Measurements from ENCODE around the gene RNF166.

RNF166 gene

GRCh38 chr16:88739977-88740726 lies 33.9 kb upstream of the RNF166 start:
- Histone ChIP-seq H3K27ac (peak overlapping the region; percentile 60), H3K9me3 (no peaks in the 10 kb centered on the region), H4K20me1 (peaks cover 97% of the 10 kb centered on the region), H3K4me1 (peaks cover 82% of the 10 kb centered on the region), H3K36me3 (peaks cover 74% of the 10 kb centered on the region), H3K4me2 (peak overlapping the region; percentile 24; the same call in 1 of the 2 replicates), H3K4me3 (no peak overlapping the region), H3K9ac (peak overlapping the region; percentile 38; the same call in 1 of the 2 replicates), H3K27me3 (no peaks in the 10 kb centered on the region)
- no peak for TF ChIP-seq Cebpa-rat (IDR thresholded peaks at IDR 0.05)

- H3K27me3 ChIP-seq = no peaks in the 10 kb centered on the region
- TF ChIP-seq Cebpa-rat (IDR thresholded peaks at IDR 0.05) = no peak
- no peaks in the 10 kb centered on the region for H3K9me3 ChIP-seq
- H3K27ac ChIP-seq = peak overlapping the region; percentile 60
- peaks cover 97% of the 10 kb centered on the region for H4K20me1 ChIP-seq
- H3K36me3 ChIP-seq = peaks cover 82% of the 10 kb centered on the region
- H3K4me2 ChIP-seq = peak overlapping the region; percentile 85
- peak overlapping the region; percentile 60 for H3K9ac ChIP-seq
- H3K4me3 ChIP-seq = no peak overlapping the region
- peaks cover 74% of the 10 kb centered on the region for H3K4me1 ChIP-seq
Measured at GRCh38 chr16:88739139-88739976, 33.1 kb upstream of the RNF166 start.

GRCh38 chr16:88738151-88739084 lies 32.2 kb upstream of the RNF166 start:
- peak overlapping the region; percentile 60 for H3K9ac ChIP-seq

GRCh38 chr16:88737298-88738150 lies 31.3 kb upstream of the RNF166 start:
- Histone ChIP-seq H3K4me2 (peak overlapping the region; percentile 85), H3K9ac (peak overlapping the region; percentile 60; the same call in 1 of the 2 replicates), H4K20me1 (peaks cover 96% of the 10 kb centered on the region), H3K27ac (peak overlapping the region; percentile 60; the same call in 1 of the 2 replicates), H3K27me3 (no peaks in the 10 kb centered on the region), H3K36me3 (peaks cover 89% of the 10 kb centered on the region), H3K4me1 (peaks cover 56% of the 10 kb centered on the region), H3K4me3 (no peak overlapping the region), H3K9me3 (no peaks in the 10 kb centered on the region)
- TF ChIP-seq Cebpa-rat (IDR thresholded peaks at IDR 0.05) = no peak

More at GRCh38 chr16:88738151-88739084, 32.2 kb upstream of the RNF166 start:
- Histone ChIP-seq H4K20me1 (peaks cover 97% of the 10 kb centered on the region), H3K4me3 (0 out of 2 replicates have a peak overlapping the region, but pooled peaks have one; percentile 6), H3K27ac (peak overlapping the region; percentile 60), H3K9me3 (no peaks in the 10 kb centered on the region), H3K4me1 (peaks cover 65% of the 10 kb centered on the region), H3K27me3 (no peaks in the 10 kb centered on the region), H3K36me3 (peaks cover 89% of the 10 kb centered on the region), H3K4me2 (peak overlapping the region; percentile 85)
- no peak for TF ChIP-seq Cebpa-rat (IDR thresholded peaks at IDR 0.05)

- H3K4me3 ChIP-seq = no peak overlapping the region
- H3K9me3 ChIP-seq = no peaks in the 10 kb centered on the region
- H3K36me3 ChIP-seq = peaks cover 88% of the 10 kb centered on the region
- no peak overlapping the region for H3K27ac ChIP-seq
- no peak for TF ChIP-seq Cebpa-rat (IDR thresholded peaks at IDR 0.05)
- no peak overlapping the region for H3K9ac ChIP-seq
- peaks cover 49% of the 10 kb centered on the region for H3K4me1 ChIP-seq
- H3K27me3 ChIP-seq = no peaks in the 10 kb centered on the region
- no peak overlapping the region for H3K4me2 ChIP-seq
- H4K20me1 ChIP-seq = peaks cover 93% of the 10 kb centered on the region
Measured at GRCh38 chr16:88736496-88736895, 30.3 kb upstream of the RNF166 start.

DNA sequence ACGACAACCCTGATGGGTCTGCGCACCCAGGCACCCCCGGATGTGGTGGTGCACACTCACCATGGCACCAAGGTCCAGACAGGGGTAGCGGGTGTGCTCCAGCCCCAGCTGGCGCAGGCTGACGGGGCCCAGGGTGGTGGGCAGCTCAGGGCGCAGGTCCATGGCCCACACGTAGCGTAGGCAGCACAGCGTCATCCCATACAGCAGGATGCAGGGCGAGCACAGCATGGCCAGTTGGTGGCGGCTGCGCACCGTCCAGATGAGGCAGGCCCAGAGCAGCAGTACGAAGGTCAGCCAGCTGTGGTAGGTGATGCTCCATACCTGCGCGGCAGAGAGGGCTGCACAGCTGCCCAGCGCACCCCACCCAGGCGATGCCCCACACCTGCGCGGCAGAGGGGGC lies 29.9 kb upstream of the RNF166 start:
- H3K4me1 ChIP-seq = peaks cover 49% of the 10 kb centered on the region
- H3K4me2 ChIP-seq = no peak overlapping the region
- H3K4me3 ChIP-seq = no peak overlapping the region
- no peaks in the 10 kb centered on the region for H3K27me3 ChIP-seq
- no peak overlapping the region for H3K27ac ChIP-seq
- peaks cover 93% of the 10 kb centered on the region for H4K20me1 ChIP-seq
- peaks cover 88% of the 10 kb centered on the region for H3K36me3 ChIP-seq
- TF ChIP-seq Cebpa-rat (IDR thresholded peaks at IDR 0.05) = no peak
- H3K9ac ChIP-seq = no peak overlapping the region
- H3K9me3 ChIP-seq = no peaks in the 10 kb centered on the region

DNA sequence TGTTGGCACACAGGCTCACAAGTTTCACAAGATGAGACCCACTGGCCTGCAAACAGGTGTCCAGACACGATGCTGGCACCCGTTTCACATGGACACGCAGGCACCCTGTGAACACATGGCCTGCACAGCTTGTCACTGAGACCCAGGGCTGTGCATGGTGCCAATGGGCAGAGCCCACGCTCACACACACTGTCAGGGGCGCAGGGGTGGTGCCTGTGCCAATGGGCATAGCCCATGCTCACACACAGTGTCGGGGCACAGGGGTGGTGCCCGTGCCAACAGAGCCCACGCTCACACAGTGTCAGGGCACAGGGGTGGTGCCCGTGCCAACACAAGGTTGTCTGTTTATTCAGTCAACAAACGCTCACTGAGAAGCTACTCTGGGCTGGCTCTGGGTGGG lies 29.4 kb upstream of the RNF166 start:
- no peaks in the 10 kb centered on the region for H3K27me3 ChIP-seq
- H4K20me1 ChIP-seq = peaks cover 93% of the 10 kb centered on the region
- H3K4me3 ChIP-seq = no peak overlapping the region
- H3K4me1 ChIP-seq = peaks cover 49% of the 10 kb centered on the region
- no peak overlapping the region for H3K4me2 ChIP-seq
- no peaks in the 10 kb centered on the region for H3K9me3 ChIP-seq
- no peak overlapping the region for H3K9ac ChIP-seq
- no peak overlapping the region for H3K27ac ChIP-seq
- no peak for TF ChIP-seq Cebpa-rat (IDR thresholded peaks at IDR 0.05)
- H3K36me3 ChIP-seq = peaks cover 88% of the 10 kb centered on the region

GRCh38 chr16:88735121-88735520 lies 28.9 kb upstream of the RNF166 start:
- Histone ChIP-seq H3K36me3 (peaks cover 88% of the 10 kb centered on the region), H3K9ac (no peak overlapping the region)
- no peak for TF ChIP-seq Cebpa-rat (IDR thresholded peaks at IDR 0.05)

More at GRCh38 chr16:88735121-88735520, 28.9 kb upstream of the RNF166 start:
- peaks cover 45% of the 10 kb centered on the region for H3K4me1 ChIP-seq
- no peaks in the 10 kb centered on the region for H3K9me3 ChIP-seq
- H3K27ac ChIP-seq = no peak overlapping the region
- H3K4me2 ChIP-seq = no peak overlapping the region
- H3K4me3 ChIP-seq = no peak overlapping the region
- H3K27me3 ChIP-seq = no peaks in the 10 kb centered on the region
- H4K20me1 ChIP-seq = peaks cover 90% of the 10 kb centered on the region

Data from BLaER1 (cell line).